KBM-7 (cell line): ENCODE data around the gene GPX7.

ENCODE experiments used
- DNase-seq: peaks from one replicate; pipeline ENCODE4 v3.0.0-alpha.2; 2015
- in situ Hi-C: fragments of 300-500 bp; cut with MboI; formaldehyde crosslinking; loops from 2 replicates; pipeline ENCODE4 v1.14.3; 2020; ENCODE audit warnings: low sequenced_read_pairs, low pct_unique_long_range_greater_than_20kb, mixed read lengths

Gene GPX7

GRCh38 chr1:52653207-52653849 lies 51.2 kb downstream of the GPX7 start:
- no peak for DNase-seq
- in situ Hi-C loops: no loop called here

GRCh38 chr1:52654063-52654462 lies 51.9 kb downstream of the GPX7 start:
- DNase-seq: no peak
- in situ Hi-C loops: no loop called here

DNA sequence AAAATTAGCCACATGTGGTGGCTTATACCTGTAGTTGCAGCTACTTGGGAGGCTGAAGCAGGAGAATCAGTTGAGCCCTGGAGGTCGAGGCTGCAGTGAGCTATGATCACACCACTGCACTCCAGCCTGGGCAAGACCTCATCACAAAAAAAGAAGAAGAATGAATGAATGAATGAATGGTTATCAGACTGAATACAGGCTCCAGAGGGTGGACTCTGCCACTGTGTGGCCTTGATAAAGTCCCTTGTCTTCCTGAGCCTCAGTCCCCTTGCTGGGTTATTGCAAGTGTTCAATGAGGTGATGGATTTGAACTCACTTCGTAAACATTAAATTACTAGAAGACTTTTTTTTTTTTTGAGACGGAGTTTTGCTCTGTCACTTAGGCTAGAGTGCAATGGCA lies 55.5 kb downstream of the GPX7 start:
- in situ Hi-C loops: no loop called here

More for the DNA sequence above, 55.5 kb downstream of the GPX7 start:
- DNase-seq: no peak
